A204.1 (cell line): Measurements from ENCODE around the gene MYL5.
"Not testable (repeated sequence)": the region's sequence is repeated elsewhere in the genome, so short reads cannot be mapped to it uniquely, and the experiment has no call there.

ENCODE experiments used
- FAIRE-seq: peaks from 2 replicates; lab custom pipeline; 2012; peaks lifted over from hg19 to GRCh38; lab: Jason Lieb, UNC

MYL5 gene

GRCh38 chr4:687048-687970 is 13.0 kb downstream of the MYL5 start:
- FAIRE-seq: no peak

DNA sequence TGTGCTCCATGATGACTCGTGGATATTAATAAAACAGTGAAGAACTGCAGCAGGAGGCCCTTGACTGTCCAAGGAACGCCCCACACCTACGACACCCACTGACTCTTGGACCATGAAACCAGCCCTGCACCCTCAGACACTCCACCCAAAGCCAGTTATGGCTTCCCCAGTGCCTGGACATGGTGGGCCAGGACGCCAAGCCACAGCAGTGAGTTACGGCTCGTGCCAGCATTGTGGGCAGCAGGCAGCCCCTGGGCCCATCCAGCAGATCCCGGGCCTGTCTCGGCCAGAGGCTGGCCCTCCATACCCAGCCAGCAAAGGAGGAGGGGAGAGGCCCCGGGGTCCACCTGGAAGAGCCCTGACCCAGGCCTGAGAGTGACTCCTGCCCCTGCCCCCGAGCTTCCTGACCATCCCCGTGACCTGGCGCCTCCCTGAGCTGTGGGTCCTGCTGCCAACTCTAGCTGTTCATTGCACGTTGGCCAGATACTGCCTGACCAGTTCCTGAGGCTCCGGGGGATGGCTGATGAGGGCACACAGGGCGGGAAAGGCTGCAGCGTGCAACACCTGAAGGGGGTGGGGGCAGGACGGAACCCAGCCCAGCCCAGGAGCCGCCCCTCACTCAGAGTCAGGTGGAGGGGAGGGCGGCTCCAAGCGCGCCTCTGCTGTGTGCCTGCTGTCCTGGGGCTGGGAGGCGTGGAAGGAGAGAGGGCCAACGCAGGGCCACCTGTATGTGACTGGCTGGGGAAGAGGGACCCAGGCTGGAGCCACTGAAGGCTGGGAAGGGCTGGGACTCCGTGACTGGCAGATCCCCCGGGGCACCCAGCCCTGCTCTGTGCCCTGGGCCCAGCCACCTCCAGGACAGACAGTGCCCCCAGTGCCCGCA is 13.9 kb downstream of the MYL5 start:
- no peak for FAIRE-seq

GRCh38 chr4:688854-689681 is 14.7 kb downstream of the MYL5 start, which contains the start of gene SLC49A3:
Gene SLC49A3 (minus strand): TSS chr4:689151. CDS start chr4:689127, 24 bp downstream.
- no peak for FAIRE-seq

GRCh38 chr4:689723-690122 is 15.4 kb downstream of the MYL5 start:
- FAIRE-seq: no peak

- FAIRE-seq: no peak
These were observed 18.6 kb downstream of the MYL5 start for GRCh38 chr4:692771-693554.

DNA sequence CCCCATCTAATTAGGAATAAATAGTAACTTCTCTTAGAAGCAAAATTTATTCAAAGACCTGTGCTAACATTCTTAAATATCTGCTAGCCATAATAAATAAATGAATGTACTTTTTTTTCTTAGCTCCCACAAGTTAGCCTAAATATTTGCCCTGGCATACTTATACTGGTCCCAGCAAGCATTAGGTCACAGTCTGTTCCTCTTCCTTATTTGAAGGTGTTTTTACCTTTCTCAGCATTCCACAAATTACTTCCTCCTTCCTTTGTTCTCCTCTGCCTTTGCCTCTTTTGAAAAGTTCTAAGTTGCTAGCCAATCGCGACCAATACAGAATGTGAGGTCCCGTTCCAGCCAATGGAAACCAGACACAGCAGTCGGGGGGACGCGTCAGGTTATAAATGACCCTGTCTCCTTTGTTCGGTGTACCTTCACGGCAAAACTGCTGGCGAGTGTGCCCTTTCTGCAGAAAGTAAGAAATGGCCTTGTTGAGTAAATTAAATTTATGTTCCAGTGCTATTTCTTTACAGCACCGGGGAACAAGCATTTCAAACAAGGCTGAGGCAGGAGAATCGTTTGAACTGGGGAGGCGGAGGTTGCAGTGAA is 20.1 kb downstream of the MYL5 start:
- not testable (repeated sequence) for FAIRE-seq

DNA sequence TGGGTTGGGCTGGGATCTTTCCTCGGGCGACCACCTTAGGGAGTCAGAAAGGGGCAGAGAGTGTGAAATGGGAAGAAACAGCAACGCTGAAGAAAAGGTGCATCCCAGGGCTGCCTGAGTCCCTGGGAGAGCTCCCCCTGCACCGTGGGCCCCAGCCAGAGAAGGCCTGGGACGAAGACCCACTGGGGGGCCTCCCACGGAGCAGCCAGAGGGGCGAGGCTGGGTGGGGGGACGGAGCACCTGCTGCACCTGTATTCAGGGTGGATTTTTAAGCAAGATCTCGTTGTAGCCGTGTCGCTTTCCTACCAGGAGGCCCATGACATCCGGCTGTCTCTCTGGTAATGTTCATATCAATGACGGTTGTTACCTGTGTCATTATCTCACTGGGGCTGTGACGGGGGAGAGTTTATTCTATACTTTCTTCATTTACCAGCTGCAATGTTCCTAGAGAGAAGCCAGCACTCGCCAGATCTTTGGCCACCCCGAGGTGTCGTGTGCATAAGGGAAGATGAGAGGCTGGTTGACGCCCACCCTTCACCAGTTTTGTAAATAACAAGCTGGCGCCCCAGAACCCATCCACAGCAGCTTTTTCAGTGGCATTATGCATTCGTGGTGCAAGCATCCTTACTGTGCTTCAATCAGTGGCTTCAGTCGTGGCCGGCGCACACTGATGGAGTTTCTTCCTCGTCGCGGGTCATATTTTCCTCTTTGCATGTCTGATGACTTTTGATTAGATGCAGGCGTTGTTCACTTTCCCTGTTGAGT is 25.7 kb downstream of the MYL5 start:
- no peak for FAIRE-seq

- FAIRE-seq: no peak
These were observed 26.4 kb downstream of the MYL5 start for GRCh38 chr4:700587-701264.

GRCh38 chr4:702618-703048 is 28.3 kb downstream of the MYL5 start:
- no peak for FAIRE-seq

DNA sequence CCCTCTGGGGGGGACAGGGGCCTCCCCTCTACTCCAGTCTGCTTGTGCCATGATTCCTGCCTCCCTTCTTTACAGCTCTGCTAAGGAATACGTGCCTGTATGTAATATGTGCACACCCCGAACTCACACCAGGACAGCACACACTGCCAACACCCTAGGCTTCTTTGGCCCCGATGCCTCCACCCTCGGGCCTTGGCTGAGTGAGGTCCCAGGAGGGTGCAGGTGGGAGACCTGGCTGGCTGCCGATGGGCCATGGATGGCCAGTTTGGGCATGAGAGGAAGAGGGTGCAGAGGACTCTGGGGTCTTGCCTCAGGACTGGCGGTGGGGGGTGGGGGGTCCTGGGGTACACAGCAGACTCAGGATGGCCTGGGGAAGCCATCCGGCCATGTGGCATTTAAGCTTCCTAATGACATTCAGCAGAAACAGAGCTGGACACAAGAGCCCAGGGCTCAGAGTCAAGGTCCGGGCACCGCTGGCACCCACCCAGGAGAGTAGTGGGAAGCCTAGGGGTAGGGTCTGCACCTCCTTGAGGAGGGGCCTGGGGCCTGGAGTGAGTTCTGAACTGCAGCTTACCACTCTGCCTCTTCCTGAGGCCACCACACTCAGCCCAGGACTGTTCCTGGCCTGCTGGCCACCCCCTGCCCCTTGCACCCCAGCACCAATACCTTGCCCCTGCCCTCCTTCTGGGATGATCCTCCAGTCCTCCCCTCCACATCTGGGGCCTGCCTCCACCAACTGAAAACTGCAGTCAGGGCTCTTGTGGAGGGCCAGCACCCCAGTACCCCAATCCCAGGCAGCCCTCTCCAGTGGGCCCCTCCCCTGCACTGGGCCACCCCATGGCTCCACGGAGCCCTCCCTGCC is 29.2 kb downstream of the MYL5 start:
- FAIRE-seq: no peak

DNA sequence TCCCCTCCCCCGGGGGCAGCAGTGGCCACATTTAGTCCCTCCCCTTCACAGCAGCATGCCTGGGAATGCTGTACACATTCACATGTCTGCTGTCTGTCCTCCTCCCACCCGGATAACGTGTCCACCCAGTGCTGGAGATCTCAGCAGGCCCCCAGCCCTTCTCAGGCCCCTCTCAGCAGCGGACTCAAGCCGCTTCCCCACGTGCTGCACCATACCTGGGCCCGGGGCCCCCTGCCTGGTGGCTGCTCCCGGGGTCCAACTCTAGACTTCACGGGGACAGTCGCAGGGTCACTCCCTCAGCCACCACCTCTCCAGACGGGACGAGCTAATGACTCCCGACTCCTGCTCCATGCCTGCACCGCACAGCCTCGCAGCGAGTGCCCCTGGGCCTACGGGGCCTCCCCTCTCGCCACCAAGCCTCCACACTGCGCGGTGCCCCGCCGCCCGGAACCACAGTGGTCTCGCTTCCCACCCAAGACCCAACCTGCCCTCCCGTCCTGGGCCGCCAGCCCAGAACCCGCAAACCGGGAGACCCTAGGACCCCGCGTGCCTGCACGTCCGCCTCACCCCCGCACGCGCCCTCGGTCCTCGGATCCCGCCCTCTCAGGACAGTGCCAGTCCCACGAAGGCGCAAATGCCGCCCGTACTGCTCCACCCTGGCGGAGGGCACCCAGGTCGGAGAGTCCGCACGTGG is 30.0 kb downstream of the MYL5 start:
- FAIRE-seq: no peak

DNA sequence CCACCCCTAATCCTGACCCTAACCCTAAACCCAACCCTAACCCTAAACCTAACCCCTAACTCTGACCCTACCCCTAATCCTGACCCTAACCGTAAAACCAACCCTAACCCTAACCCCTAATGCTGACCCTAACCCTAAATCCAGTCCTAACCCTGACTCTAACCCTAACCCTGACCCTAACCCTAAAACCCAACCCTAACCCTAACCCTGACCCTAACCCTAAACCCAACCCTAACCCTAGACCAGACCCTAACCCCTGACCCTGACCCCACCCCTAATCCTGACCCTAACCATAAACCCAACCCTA is 30.6 kb downstream of the MYL5 start:
- FAIRE-seq: no peak

GRCh38 chr4:705278-706082 is 31.1 kb downstream of the MYL5 start, which contains the start of gene PCGF3:
Gene PCGF3 (plus strand): TSS chr4:705832. CDS start chr4:733681, 27,849 bp downstream.
- FAIRE-seq: no peak

- not testable (repeated sequence) for FAIRE-seq
These were observed 31.8 kb downstream of the MYL5 start for GRCh38 chr4:706083-706633.

DNA sequence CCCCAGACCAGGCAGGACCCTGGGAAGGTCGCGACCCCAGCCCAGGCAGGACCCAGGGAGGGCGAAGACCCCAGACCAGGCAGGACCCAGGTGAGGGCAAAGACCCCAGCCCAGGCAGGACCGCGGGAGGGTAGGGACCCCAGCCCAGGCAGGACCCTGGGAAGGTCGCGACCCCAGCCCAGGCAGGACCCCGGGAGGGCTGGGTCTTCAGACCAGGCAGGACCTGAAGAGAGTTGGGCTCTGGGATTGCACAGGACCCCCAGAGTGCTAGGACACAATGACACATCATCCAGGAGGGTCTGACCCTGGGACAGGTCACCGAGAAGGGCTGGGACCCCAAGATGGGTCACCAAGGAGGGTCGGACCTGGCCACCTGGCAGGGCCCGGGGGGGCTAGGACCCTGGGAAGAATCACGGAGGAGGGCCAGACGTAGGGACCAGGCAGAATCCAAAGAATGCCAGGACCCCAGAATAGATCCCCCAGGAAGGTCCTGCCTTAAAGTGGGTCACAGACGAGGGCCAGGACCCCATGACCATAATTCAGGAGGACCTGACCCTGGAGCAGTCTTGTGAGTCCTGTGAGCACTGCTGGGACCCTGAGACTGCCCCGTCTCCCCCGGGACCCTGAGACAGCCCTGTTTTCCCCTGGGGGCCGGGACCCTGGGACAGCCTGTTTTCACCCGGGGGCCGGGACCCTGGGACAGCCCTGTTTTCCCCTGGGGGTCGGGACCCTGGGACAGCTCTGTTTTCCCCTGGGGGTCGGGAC is 32.7 kb downstream of the MYL5 start:
- no peak for FAIRE-seq
